GM23338 (cell line): Measurements from ENCODE around the gene MAPT. TPM values are rescaled to one million over a fixed set of nuclear protein-coding genes. Genes with fewer than 3 reads are reported as not detected.

Experiments
- ATAC-seq: fragments of 200-7000 bp; cut with Tn5 transposase; 3 replicates; pipeline ENCODE4 v1.9.1; 2020
- DNase-seq: peaks from one replicate; pipeline ENCODE4 v3.0.0-alpha.2; 2015; ENCODE audit warnings: low spot score
- H2AFZ ChIP-seq: fragments of 200-600 bp; sonication (generic); 2 replicates; pipeline ENCODE4 v1.8.0; 2016; ENCODE audit warnings: antibody characterized with exemption, mild to moderate bottlenecking, moderate library complexity
- H3F3A ChIP-seq: fragments of 200-600 bp; sonication (generic); replicated peaks from 2 replicates; pipeline ENCODE4 v1.8.0; 2017; ENCODE audit warnings: antibody characterized with exemption, mixed run types, low read depth
- H3K27ac ChIP-seq: fragments of 200-600 bp; sonication (generic); 2 replicates; pipeline ENCODE4 v1.6.1; 2016; ENCODE audit warnings: low read depth
- H3K27me3 ChIP-seq: fragments of 200-600 bp; sonication (generic); 2 replicates; pipeline ENCODE4 v1.8.0; 2016; ENCODE audit warnings: mild to moderate bottlenecking, mixed run types, moderate library complexity; ENCODE audit not compliant: insufficient read depth
- H3K36me3 ChIP-seq: fragments of 200-600 bp; sonication (generic); 2 replicates; pipeline ENCODE4 v1.8.0; 2016; ENCODE audit warnings: mild to moderate bottlenecking; ENCODE audit not compliant: insufficient read depth
- H3K4me1 ChIP-seq: fragments of 200-600 bp; sonication (generic); 2 replicates; pipeline ENCODE4 v1.8.0; 2016; ENCODE audit warnings: mild to moderate bottlenecking, moderate library complexity; ENCODE audit not compliant: insufficient read depth
- H3K4me2 ChIP-seq: fragments of 200-600 bp; sonication (generic); 2 replicates; pipeline ENCODE4 v1.7.1; 2017; ENCODE audit warnings: mixed run types
- H3K4me3 ChIP-seq: fragments of 200-600 bp; sonication (generic); 2 replicates; pipeline ENCODE4 v1.6.1; 2016; ENCODE audit warnings: mixed run types
- H3K79me2 ChIP-seq: fragments of 200-600 bp; sonication (generic); replicated peaks from 2 replicates; pipeline ENCODE4 v1.8.0; 2017; ENCODE audit warnings: mild to moderate bottlenecking; ENCODE audit not compliant: insufficient read depth
- H3K9me2 ChIP-seq: fragments of 200-600 bp; sonication (generic); 2 replicates; pipeline ENCODE4 v1.8.0; 2017; ENCODE audit not compliant: insufficient read depth
- H4K20me1 ChIP-seq: fragments of 200-600 bp; sonication (generic); replicated peaks from 2 replicates; pipeline ENCODE4 v1.8.0; 2017; ENCODE audit warnings: mild to moderate bottlenecking; ENCODE audit not compliant: insufficient read depth
- H3K27ac Mint-ChIP-seq: 2 replicates; pipeline ENCODE4 v1.8.0; 2020; ENCODE audit warnings: inconsistent platforms, mild to moderate bottlenecking, moderate library complexity, mixed read lengths
- H3K27me3 Mint-ChIP-seq: 3 replicates; pipeline ENCODE4 v1.8.0; 2022; ENCODE audit warnings: low read depth, mild to moderate bottlenecking, moderate library complexity, mixed read lengths, inconsistent platforms; ENCODE audit not compliant: insufficient read depth, poor library complexity
- H3K36me3 Mint-ChIP-seq: 3 replicates; pipeline ENCODE4 v1.8.0; 2021; ENCODE audit warnings: low read depth, mild to moderate bottlenecking, inconsistent platforms, moderate library complexity, mixed read lengths
- H3K4me1 Mint-ChIP-seq: 3 replicates; pipeline ENCODE4 v1.8.0; 2020; ENCODE audit warnings: mild to moderate bottlenecking, inconsistent platforms, mixed read lengths
- H3K4me3 Mint-ChIP-seq: 3 replicates; pipeline ENCODE4 v1.8.0; 2021; ENCODE audit warnings: moderate library complexity, mild to moderate bottlenecking, inconsistent platforms, mixed read lengths
- H3K9me3 Mint-ChIP-seq: 3 replicates; pipeline ENCODE4 v1.8.0; 2020; ENCODE audit warnings: moderate library complexity, mild to moderate bottlenecking, inconsistent platforms, mixed read lengths
- STAT1 ChIP-seq: IDR thresholded peaks from one replicate; pipeline ENCODE4 v1.6.1; 2016; ENCODE audit warnings: antibody characterized with exemption; ENCODE audit not compliant: unreplicated experiment
- ZNF462 ChIP-seq: fragments of 250-450 bp; sonication (Bioruptor Pico); IDR thresholded peaks from 2 replicates; pipeline ENCODE4 v1.5.0; 2020; ENCODE audit warnings: mild to moderate bottlenecking, moderate library complexity
- polyA plus RNA-seq: library from polyadenylated mRNA; unstranded; fragments of >200 nt; fragmentation: Nextera tagmentation; extraction: Ambion mirVana; gene quantifications from 2 replicates; pipeline ENCODE4 v1.2.1, GENCODE V29; 2016
- total RNA-seq: library from RNA; depleted of rRNA; stranded (reverse); fragments of >200 nt; shearing (Covaris generic); gene quantifications from 2 replicates; pipeline ENCODE4 v1.2.3, GENCODE V29; 2014

Gene MAPT
- total and polyA plus RNA-seq, 2 experiments from 2014 or later, result 1.1 to 2.1 TPM

GRCh38 chr17:45984368-45984767 lies 90.0 kb downstream of the MAPT start:
- H3F3A ChIP-seq, result no peaks in the 10 kb centered on the region

More at GRCh38 chr17:45984368-45984767, 90.0 kb downstream of the MAPT start:
- no peaks in the 10 kb centered on the region for H3K79me2 ChIP-seq
- no peak for ATAC-seq
- H3K27me3 ChIP-seq, result no peaks in the 10 kb centered on the region
- H3K4me3 ChIP-seq, result no peak overlapping the region
- H3K27ac ChIP-seq, result no peak overlapping the region
- H3K4me1 ChIP-seq, result no peaks in the 10 kb centered on the region
- Mint-ChIP-seq H3K27me3 (peaks cover 3% of the 10 kb centered on the region), H3K27ac (no peak overlapping the region), H3K36me3 (no peaks in the 10 kb centered on the region), H3K4me1 (peaks cover 3% of the 10 kb centered on the region; the same call in 2 of the 3 replicates), H3K4me3 (no peak overlapping the region), H3K9me3 (no peaks in the 10 kb centered on the region)
- H3K36me3 ChIP-seq, result no peaks in the 10 kb centered on the region
- H3K4me2 ChIP-seq, result no peak overlapping the region
- no peaks in the 10 kb centered on the region for H3K9me2 ChIP-seq
- H4K20me1 ChIP-seq, result no peaks in the 10 kb centered on the region
- no peak for DNase-seq
- no peak for TF ChIP-seq ZNF462 (CRISPR knock-in tag)
- no peak for TF ChIP-seq STAT1
- no peak overlapping the region for H2AFZ ChIP-seq
